ENCODE data around the gene FBXW4. TPM values are rescaled to one million over a fixed set of nuclear protein-coding genes. Genes with fewer than 3 reads are reported as not detected.

The FBXW4 gene
- total and polyA plus RNA-seq, 2 of the 8 experiments (the other 6 are each of a cell fraction or from before 2014, with no cell fraction given) = 29.0 to 32.8 TPM

DNA sequence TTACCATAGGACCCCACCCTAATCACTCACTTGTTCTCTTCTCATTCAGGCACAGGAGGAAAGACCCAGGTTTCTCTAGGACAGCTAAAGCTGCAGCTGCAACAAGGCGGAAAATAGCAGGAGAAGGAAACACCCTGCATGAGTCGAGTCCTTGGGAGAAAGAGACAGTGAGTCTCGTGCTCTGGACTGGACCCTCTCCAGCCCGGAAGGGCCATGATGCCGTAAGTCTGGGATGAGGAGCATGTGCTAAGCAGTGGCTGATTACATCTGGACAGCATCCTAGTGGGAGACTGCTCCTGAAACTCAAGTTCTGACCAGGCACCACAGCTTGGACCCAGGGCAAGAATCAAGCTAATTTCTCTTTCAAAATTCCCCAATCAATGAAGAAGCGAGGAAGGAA lies 39.4 kb downstream of the FBXW4 start (continued):
- TF ChIP-seq, protein P1, sequence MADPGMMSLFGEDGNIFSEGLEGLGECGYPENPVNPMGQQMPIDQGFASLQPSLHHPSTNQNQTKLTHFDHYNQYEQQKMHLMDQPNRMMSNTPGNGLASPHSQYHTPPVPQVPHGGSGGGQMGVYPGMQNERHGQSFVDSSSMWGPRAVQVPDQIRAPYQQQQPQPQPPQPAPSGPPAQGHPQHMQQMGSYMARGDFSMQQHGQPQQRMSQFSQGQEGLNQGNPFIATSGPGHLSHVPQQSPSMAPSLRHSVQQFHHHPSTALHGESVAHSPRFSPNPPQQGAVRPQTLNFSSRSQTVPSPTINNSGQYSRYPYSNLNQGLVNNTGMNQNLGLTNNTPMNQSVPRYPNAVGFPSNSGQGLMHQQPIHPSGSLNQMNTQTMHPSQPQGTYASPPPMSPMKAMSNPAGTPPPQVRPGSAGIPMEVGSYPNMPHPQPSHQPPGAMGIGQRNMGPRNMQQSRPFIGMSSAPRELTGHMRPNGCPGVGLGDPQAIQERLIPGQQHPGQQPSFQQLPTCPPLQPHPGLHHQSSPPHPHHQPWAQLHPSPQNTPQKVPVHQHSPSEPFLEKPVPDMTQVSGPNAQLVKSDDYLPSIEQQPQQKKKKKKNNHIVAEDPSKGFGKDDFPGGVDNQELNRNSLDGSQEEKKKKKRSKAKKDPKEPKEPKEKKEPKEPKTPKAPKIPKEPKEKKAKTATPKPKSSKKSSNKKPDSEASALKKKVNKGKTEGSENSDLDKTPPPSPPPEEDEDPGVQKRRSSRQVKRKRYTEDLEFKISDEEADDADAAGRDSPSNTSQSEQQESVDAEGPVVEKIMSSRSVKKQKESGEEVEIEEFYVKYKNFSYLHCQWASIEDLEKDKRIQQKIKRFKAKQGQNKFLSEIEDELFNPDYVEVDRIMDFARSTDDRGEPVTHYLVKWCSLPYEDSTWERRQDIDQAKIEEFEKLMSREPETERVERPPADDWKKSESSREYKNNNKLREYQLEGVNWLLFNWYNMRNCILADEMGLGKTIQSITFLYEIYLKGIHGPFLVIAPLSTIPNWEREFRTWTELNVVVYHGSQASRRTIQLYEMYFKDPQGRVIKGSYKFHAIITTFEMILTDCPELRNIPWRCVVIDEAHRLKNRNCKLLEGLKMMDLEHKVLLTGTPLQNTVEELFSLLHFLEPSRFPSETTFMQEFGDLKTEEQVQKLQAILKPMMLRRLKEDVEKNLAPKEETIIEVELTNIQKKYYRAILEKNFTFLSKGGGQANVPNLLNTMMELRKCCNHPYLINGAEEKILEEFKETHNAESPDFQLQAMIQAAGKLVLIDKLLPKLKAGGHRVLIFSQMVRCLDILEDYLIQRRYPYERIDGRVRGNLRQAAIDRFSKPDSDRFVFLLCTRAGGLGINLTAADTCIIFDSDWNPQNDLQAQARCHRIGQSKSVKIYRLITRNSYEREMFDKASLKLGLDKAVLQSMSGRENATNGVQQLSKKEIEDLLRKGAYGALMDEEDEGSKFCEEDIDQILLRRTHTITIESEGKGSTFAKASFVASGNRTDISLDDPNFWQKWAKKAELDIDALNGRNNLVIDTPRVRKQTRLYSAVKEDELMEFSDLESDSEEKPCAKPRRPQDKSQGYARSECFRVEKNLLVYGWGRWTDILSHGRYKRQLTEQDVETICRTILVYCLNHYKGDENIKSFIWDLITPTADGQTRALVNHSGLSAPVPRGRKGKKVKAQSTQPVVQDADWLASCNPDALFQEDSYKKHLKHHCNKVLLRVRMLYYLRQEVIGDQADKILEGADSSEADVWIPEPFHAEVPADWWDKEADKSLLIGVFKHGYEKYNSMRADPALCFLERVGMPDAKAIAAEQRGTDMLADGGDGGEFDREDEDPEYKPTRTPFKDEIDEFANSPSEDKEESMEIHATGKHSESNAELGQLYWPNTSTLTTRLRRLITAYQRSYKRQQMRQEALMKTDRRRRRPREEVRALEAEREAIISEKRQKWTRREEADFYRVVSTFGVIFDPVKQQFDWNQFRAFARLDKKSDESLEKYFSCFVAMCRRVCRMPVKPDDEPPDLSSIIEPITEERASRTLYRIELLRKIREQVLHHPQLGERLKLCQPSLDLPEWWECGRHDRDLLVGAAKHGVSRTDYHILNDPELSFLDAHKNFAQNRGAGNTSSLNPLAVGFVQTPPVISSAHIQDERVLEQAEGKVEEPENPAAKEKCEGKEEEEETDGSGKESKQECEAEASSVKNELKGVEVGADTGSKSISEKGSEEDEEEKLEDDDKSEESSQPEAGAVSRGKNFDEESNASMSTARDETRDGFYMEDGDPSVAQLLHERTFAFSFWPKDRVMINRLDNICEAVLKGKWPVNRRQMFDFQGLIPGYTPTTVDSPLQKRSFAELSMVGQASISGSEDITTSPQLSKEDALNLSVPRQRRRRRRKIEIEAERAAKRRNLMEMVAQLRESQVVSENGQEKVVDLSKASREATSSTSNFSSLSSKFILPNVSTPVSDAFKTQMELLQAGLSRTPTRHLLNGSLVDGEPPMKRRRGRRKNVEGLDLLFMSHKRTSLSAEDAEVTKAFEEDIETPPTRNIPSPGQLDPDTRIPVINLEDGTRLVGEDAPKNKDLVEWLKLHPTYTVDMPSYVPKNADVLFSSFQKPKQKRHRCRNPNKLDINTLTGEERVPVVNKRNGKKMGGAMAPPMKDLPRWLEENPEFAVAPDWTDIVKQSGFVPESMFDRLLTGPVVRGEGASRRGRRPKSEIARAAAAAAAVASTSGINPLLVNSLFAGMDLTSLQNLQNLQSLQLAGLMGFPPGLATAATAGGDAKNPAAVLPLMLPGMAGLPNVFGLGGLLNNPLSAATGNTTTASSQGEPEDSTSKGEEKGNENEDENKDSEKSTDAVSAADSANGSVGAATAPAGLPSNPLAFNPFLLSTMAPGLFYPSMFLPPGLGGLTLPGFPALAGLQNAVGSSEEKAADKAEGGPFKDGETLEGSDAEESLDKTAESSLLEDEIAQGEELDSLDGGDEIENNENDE (IDR thresholded peaks at IDR 0.05; ENCODE audit: insufficient replicate concordance, low read length) = no peak
- TF ChIP-seq SP4 (IDR thresholded peaks at IDR 0.05; ENCODE audit: low read length) = no peak
- TF ChIP-seq TEAD4 (IDR thresholded peaks at IDR 0.05; ENCODE audit: low read depth, low read length) = no peak
- TF ChIP-seq GABPA (IDR thresholded peaks at IDR 0.05; ENCODE audit: borderline replicate concordance, insufficient read depth, low read length) = no peak
- no peak for TF ChIP-seq SP1 (IDR thresholded peaks at IDR 0.05; ENCODE audit: low read depth, low read length)
- no peak for TF ChIP-seq GTF2F1 (IDR thresholded peaks at IDR 0.05; ENCODE audit: borderline replicate concordance, low read depth, low read length)
- no peak for TF ChIP-seq NANOG (IDR thresholded peaks at IDR 0.05; ENCODE audit: insufficient read depth, low read depth, low read length, poor library complexity, severe bottlenecking)
- TF ChIP-seq TAF1 (IDR thresholded peaks at IDR 0.05; ENCODE audit: low read depth, low read length) = no peak
- no peak for TF ChIP-seq SP2 (IDR thresholded peaks at IDR 0.05; ENCODE audit: low read length)
- TF ChIP-seq SAP30 (IDR thresholded peaks at IDR 0.05; ENCODE audit: insufficient read depth, insufficient replicate concordance, low read length) = no peak
- TF ChIP-seq, protein P2, sequence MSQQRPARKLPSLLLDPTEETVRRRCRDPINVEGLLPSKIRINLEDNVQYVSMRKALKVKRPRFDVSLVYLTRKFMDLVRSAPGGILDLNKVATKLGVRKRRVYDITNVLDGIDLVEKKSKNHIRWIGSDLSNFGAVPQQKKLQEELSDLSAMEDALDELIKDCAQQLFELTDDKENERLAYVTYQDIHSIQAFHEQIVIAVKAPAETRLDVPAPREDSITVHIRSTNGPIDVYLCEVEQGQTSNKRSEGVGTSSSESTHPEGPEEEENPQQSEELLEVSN (IDR thresholded peaks at IDR 0.05) = no peak
- TF ChIP-seq CREB1 (IDR thresholded peaks at IDR 0.05) = no peak

Measured in H1 (cell line).